Measurements from ENCODE around the gene ARHGAP15.

- TF ChIP-seq EZH2phosphoT487 (conservative IDR thresholded peaks at IDR 0.05; ENCODE audit: low read length) (no peak), CTCF (IDR thresholded peaks at IDR 0.05; ENCODE audit: insufficient read depth, low read length, poor library complexity, severe bottlenecking) (no peak)
Measured at GRCh38 chr2:143717053-143717452, 587.8 kb downstream of the ARHGAP15 start.

Data from SU-DHL-6 (cell line).